ENCODE results near the gene DDX39B. TPM values are rescaled to one million over a fixed set of nuclear protein-coding genes. Genes with fewer than 3 reads are reported as not detected.

Gene DDX39B
- total and polyA plus RNA-seq, 2 of the 4 experiments (the other 2 are of a cell fraction), result 371 to 796 TPM

GRCh38 chr6:31548544-31548873 lies 6.7 kb upstream of the DDX39B start:
- no peak overlapping the region for H2BK20ac ChIP-seq (ENCODE audit: low read depth, low read length)
- no peak overlapping the region for H4K91ac ChIP-seq (ENCODE audit: insufficient read depth, low read depth, low read length)
- intact Hi-C loops (cut with micrococcal nuclease) (loop anchor here (5.0 kb wide), 3 partner anchors 34 to 404 kb away; partner anchors contain the start of genes HSPA1B and LTB), in situ Hi-C loops (cut with MboI; ENCODE audit: low sequenced_read_pairs) (loop anchor here (5.0 to 10.0 kb wide), 2 partner anchors 49 to 286 kb away; no protein-coding TSS in a partner anchor), dilution Hi-C loops (cut with HindIII; ENCODE audit: low sequenced_read_pairs, unreplicated experiment) (no loop called here)
- TF ChIP-seq SMC3 (IDR thresholded peaks at IDR 0.05; ENCODE audit: low read depth, low read length) (no peak), CEBPB (IDR thresholded peaks at IDR 0.05; ENCODE audit: low read depth, low read length) (no peak), RAD21 (IDR thresholded peaks at IDR 0.05; ENCODE audit: low read length) (no peak), NFE2L2 (IDR thresholded peaks at IDR 0.05; ENCODE audit: low read depth, low read length) (no peak), FOS (IDR thresholded peaks at IDR 0.05; ENCODE audit: low read depth, low read length) (no peak), MXI1 (IDR thresholded peaks at IDR 0.05; ENCODE audit: borderline replicate concordance, low read depth, low read length) (no peak)
- ChIA-PET POLR2A (ENCODE audit: unreplicated experiment) (no interaction called here), CTCF (interaction anchor here (2.4 kb wide), 1 partner anchor 50 kb away, joined by 14 read pairs; no protein-coding TSS in a partner anchor)
- H3K79me1 ChIP-seq (ENCODE audit: low read depth in 1 of 2, low read length in 2 of 2), result peaks cover 5 to 26% of the 10 kb centered on the region in 2 experiments; a peak in 2 of 4 replicates
- H2BK5ac ChIP-seq (ENCODE audit: low read depth, low read length, poor library complexity, severe bottlenecking), result no peak overlapping the region
- H3K9ac ChIP-seq (ENCODE audit: low read depth, low read length), result no peak overlapping the region
- no peak overlapping the region for H3K4me3 ChIP-seq (ENCODE audit: insufficient read depth, low read depth, low read length)
- WGBS, 2 experiments (ENCODE audit: extremely low coverage in 2 of 2, insufficient read length in 1 of 2), result no CpG with 5 or more reads among the region's 2 CpGs
- no peak overlapping the region for H2BK15ac ChIP-seq (ENCODE audit: low read depth, low read length)
- H2BK120ac ChIP-seq (ENCODE audit: low read depth, low read length), result no peak overlapping the region
- peak overlapping the region; percentile 56; the same call in 1 of the 2 replicates for H3K27ac ChIP-seq (ENCODE audit: insufficient read depth, low read length)
- H4K5ac ChIP-seq (ENCODE audit: low read depth, low read length), result peak overlapping the region; percentile 89
- peaks cover 6% of the 10 kb centered on the region for H3K4me1 ChIP-seq (ENCODE audit: control insufficient read depth, insufficient read depth, low read length)
- no peak overlapping the region for H2AK9ac ChIP-seq (replicated peaks; ENCODE audit: low read depth, low read length, poor library complexity)
- peak overlapping the region; percentile 87; the same call in 1 of the 2 replicates for H3K4ac ChIP-seq (ENCODE audit: low read depth, low read length)
- ATAC-seq (ENCODE audit: low read depth), result no peak
- H3K9me3 ChIP-seq (ENCODE audit: control insufficient read depth, insufficient read depth, low read length), result no peaks in the 10 kb centered on the region
- no peak overlapping the region for H3K23ac ChIP-seq (ENCODE audit: low read depth, low read length)
- DNase-seq, result no peak
- no peak overlapping the region for H3K18ac ChIP-seq (ENCODE audit: low read depth, low read length)
- H3K36me3 ChIP-seq (ENCODE audit: control insufficient read depth, insufficient read depth, low read length), result peaks cover 11% of the 10 kb centered on the region
- peak overlapping the region; percentile 92 for H2AK5ac ChIP-seq (ENCODE audit: low read depth, low read length)
- no TSS peak for BruUV-seq (replicated peaks)
- H4K20me1 ChIP-seq (ENCODE audit: insufficient read depth, low read length), result no peaks in the 10 kb centered on the region
- H3K9me1 ChIP-seq (ENCODE audit: insufficient read depth, low read length), result peaks cover 6% of the 10 kb centered on the region
- H3K56ac ChIP-seq (ENCODE audit: extremely low read depth, insufficient read depth, low read length), result no peak overlapping the region
- peak overlapping the region; percentile 89 to 98 for H4K8ac ChIP-seq (ENCODE audit: low read depth in 2 of 2, low read length in 2 of 2)
- H3K14ac ChIP-seq (replicated peaks; ENCODE audit: low read depth, low read length), result no peak overlapping the region
- H2AFZ ChIP-seq (replicated peaks; ENCODE audit: low read length, poor library complexity), result no peak overlapping the region
- H3K27me3 ChIP-seq (ENCODE audit: control insufficient read depth, insufficient read depth, low read length), result no peaks in the 10 kb centered on the region
- H3K4me2 ChIP-seq (ENCODE audit: low read depth, low read length), result peak overlapping the region; percentile 79
